BLaER1 (cell line): ENCODE measurements around the gene CCBE1.
"Not testable (repeated sequence)": the region's sequence is repeated elsewhere in the genome, so short reads cannot be mapped to it uniquely, and the experiment has no call there.

Experiments used
- H3K27ac ChIP-seq: shearing (Covaris generic); formaldehyde crosslinking; 2 replicates; pipeline ENCODE4 v1.8.1; 2022
- H3K27me3 ChIP-seq: shearing (Covaris generic); formaldehyde crosslinking; 2 replicates; pipeline ENCODE4 v1.8.1; 2022
- H3K36me3 ChIP-seq: shearing (Covaris generic); formaldehyde crosslinking; 2 replicates; pipeline ENCODE4 v1.8.1; 2022
- H3K4me1 ChIP-seq: shearing (Covaris generic); formaldehyde crosslinking; 2 replicates; pipeline ENCODE4 v1.8.1; 2022
- H3K4me2 ChIP-seq: shearing (Covaris generic); formaldehyde crosslinking; 2 replicates; pipeline ENCODE4 v1.8.1; 2022
- H3K4me3 ChIP-seq: shearing (Covaris generic); formaldehyde crosslinking; 2 replicates; pipeline ENCODE4 v1.8.1; 2022
- H3K9ac ChIP-seq: shearing (Covaris generic); formaldehyde crosslinking; 2 replicates; pipeline ENCODE4 v1.8.1; 2022
- H3K9me3 ChIP-seq: shearing (Covaris generic); formaldehyde crosslinking; 2 replicates; pipeline ENCODE4 v1.8.1; 2022
- H4K20me1 ChIP-seq: shearing (Covaris generic); formaldehyde crosslinking; 2 replicates; pipeline ENCODE4 v1.8.1; 2022
- Cebpa-rat ChIP-seq: shearing (Covaris generic); IDR thresholded peaks from 2 replicates; pipeline ENCODE4 v1.8.1; 2022

Gene CCBE1

GRCh38 chr18:59697236-59697932 is at the start of gene CCBE1:
CCBE1 (minus strand) TSS chr18:59697423.
- H3K9ac ChIP-seq = no peak within 1 kb of the TSS
- H3K27ac ChIP-seq = no peak within 1 kb of the TSS
- H3K4me1 ChIP-seq = no peaks in the 10 kb centered on the region
- TF ChIP-seq Cebpa-rat = no peak
- H3K4me3 ChIP-seq = no peak within 1 kb of the TSS
- no peaks in the 10 kb centered on the region for H3K36me3 ChIP-seq
- no peaks in the 10 kb centered on the region for H4K20me1 ChIP-seq
- H3K4me2 ChIP-seq = no peak within 1 kb of the TSS
- no peaks in the 10 kb centered on the region for H3K27me3 ChIP-seq
- peaks cover 16% of the 10 kb centered on the region for H3K9me3 ChIP-seq

- Histone ChIP-seq H4K20me1 (no peaks in the 10 kb centered on the region), H3K9ac (no peak overlapping the region), H3K36me3 (no peaks in the 10 kb centered on the region), H3K4me2 (no peak overlapping the region), H3K4me1 (no peaks in the 10 kb centered on the region), H3K9me3 (peaks cover 4% of the 10 kb centered on the region; the same call in 1 of the 2 replicates), H3K27me3 (no peaks in the 10 kb centered on the region), H3K27ac (no peak overlapping the region), H3K4me3 (no peak overlapping the region)
- TF ChIP-seq Cebpa-rat = no peak
Observed at GRCh38 chr18:59744271-59744721, 47.1 kb upstream of the CCBE1 start.

GRCh38 chr18:59743566-59743965 is 46.3 kb upstream of the CCBE1 start:
- H3K4me3 ChIP-seq = no peak overlapping the region
- H3K27me3 ChIP-seq = no peaks in the 10 kb centered on the region
- H3K4me2 ChIP-seq = no peak overlapping the region
- H3K4me1 ChIP-seq = no peaks in the 10 kb centered on the region
- H4K20me1 ChIP-seq = no peaks in the 10 kb centered on the region
- H3K9me3 ChIP-seq = peaks cover 11% of the 10 kb centered on the region
- no peak overlapping the region for H3K27ac ChIP-seq
- no peak for TF ChIP-seq Cebpa-rat
- H3K36me3 ChIP-seq = no peaks in the 10 kb centered on the region
- no peak overlapping the region for H3K9ac ChIP-seq

GRCh38 chr18:59742325-59743111 is 45.3 kb upstream of the CCBE1 start:
- no peak overlapping the region for H3K4me3 ChIP-seq
- H4K20me1 ChIP-seq = no peaks in the 10 kb centered on the region
- H3K9me3 ChIP-seq = peaks cover 18% of the 10 kb centered on the region
- H3K36me3 ChIP-seq = no peaks in the 10 kb centered on the region
- TF ChIP-seq Cebpa-rat = no peak
- H3K27ac ChIP-seq = no peak overlapping the region
- H3K9ac ChIP-seq = no peak overlapping the region
- H3K4me2 ChIP-seq = no peak overlapping the region
- no peaks in the 10 kb centered on the region for H3K4me1 ChIP-seq
- no peaks in the 10 kb centered on the region for H3K27me3 ChIP-seq

GRCh38 chr18:59740141-59740540 is 42.9 kb upstream of the CCBE1 start:
- H3K36me3 ChIP-seq = no peaks in the 10 kb centered on the region
- no peak for TF ChIP-seq Cebpa-rat
- no peak overlapping the region for H3K27ac ChIP-seq
- H3K4me2 ChIP-seq = no peak overlapping the region
- H4K20me1 ChIP-seq = no peaks in the 10 kb centered on the region
- H3K4me1 ChIP-seq = no peaks in the 10 kb centered on the region
- no peak overlapping the region for H3K9ac ChIP-seq
- peaks cover 14% of the 10 kb centered on the region for H3K9me3 ChIP-seq
- H3K4me3 ChIP-seq = no peak overlapping the region
- no peaks in the 10 kb centered on the region for H3K27me3 ChIP-seq

GRCh38 chr18:59737776-59738300 is 40.6 kb upstream of the CCBE1 start:
- Histone ChIP-seq H3K4me1 (no peaks in the 10 kb centered on the region), H3K4me3 (no peak overlapping the region), H4K20me1 (no peaks in the 10 kb centered on the region), H3K9ac (no peak overlapping the region), H3K27ac (no peak overlapping the region), H3K9me3 (peaks cover 14% of the 10 kb centered on the region), H3K4me2 (no peak overlapping the region), H3K27me3 (no peaks in the 10 kb centered on the region), H3K36me3 (no peaks in the 10 kb centered on the region)
- no peak for TF ChIP-seq Cebpa-rat

- peaks cover 14% of the 10 kb centered on the region for H3K9me3 ChIP-seq
- not testable (repeated sequence) for H3K4me2 ChIP-seq, H4K20me1 ChIP-seq, H3K4me1 ChIP-seq, H3K27ac ChIP-seq, H3K4me3 ChIP-seq, H3K9ac ChIP-seq, H3K36me3 ChIP-seq, H3K27me3 ChIP-seq
Observed at GRCh38 chr18:59737335-59737734, 40.1 kb upstream of the CCBE1 start.

- H3K4me3 ChIP-seq = no peak overlapping the region
- H3K4me2 ChIP-seq = no peak overlapping the region
- no peaks in the 10 kb centered on the region for H3K27me3 ChIP-seq
- H3K9ac ChIP-seq = no peak overlapping the region
- TF ChIP-seq Cebpa-rat = no peak
- no peaks in the 10 kb centered on the region for H3K36me3 ChIP-seq
- H3K27ac ChIP-seq = no peak overlapping the region
- H3K9me3 ChIP-seq = peaks cover 14% of the 10 kb centered on the region
- no peaks in the 10 kb centered on the region for H4K20me1 ChIP-seq
- no peaks in the 10 kb centered on the region for H3K4me1 ChIP-seq
Observed at GRCh38 chr18:59736061-59736460, 38.8 kb upstream of the CCBE1 start.

GRCh38 chr18:59735269-59735860 is 38.1 kb upstream of the CCBE1 start:
- Histone ChIP-seq H3K4me1 (no peaks in the 10 kb centered on the region), H3K9ac (no peak overlapping the region), H3K9me3 (peaks cover 14% of the 10 kb centered on the region), H3K4me3 (no peak overlapping the region), H3K27me3 (no peaks in the 10 kb centered on the region), H3K36me3 (no peaks in the 10 kb centered on the region), H4K20me1 (no peaks in the 10 kb centered on the region), H3K27ac (no peak overlapping the region), H3K4me2 (no peak overlapping the region)
- TF ChIP-seq Cebpa-rat = no peak

- H3K27me3 ChIP-seq = no peaks in the 10 kb centered on the region
- no peak overlapping the region for H3K27ac ChIP-seq
- TF ChIP-seq Cebpa-rat = no peak
- H3K4me2 ChIP-seq = no peak overlapping the region
- no peaks in the 10 kb centered on the region for H4K20me1 ChIP-seq
- no peak overlapping the region for H3K4me3 ChIP-seq
- H3K9me3 ChIP-seq = peaks cover 5% of the 10 kb centered on the region
- H3K9ac ChIP-seq = no peak overlapping the region
- H3K4me1 ChIP-seq = no peaks in the 10 kb centered on the region
- no peaks in the 10 kb centered on the region for H3K36me3 ChIP-seq
Observed at GRCh38 chr18:59733421-59733820, 36.2 kb upstream of the CCBE1 start.
